ENCODE data around the gene SELL. TPM values are rescaled to one million over a fixed set of nuclear protein-coding genes. Genes with fewer than 3 reads are reported as not detected.

The SELL gene
- total and polyA plus RNA-seq, 2 of the 8 experiments (the other 6 are each of a cell fraction or from before 2014, with no cell fraction given), result not detected

DNA sequence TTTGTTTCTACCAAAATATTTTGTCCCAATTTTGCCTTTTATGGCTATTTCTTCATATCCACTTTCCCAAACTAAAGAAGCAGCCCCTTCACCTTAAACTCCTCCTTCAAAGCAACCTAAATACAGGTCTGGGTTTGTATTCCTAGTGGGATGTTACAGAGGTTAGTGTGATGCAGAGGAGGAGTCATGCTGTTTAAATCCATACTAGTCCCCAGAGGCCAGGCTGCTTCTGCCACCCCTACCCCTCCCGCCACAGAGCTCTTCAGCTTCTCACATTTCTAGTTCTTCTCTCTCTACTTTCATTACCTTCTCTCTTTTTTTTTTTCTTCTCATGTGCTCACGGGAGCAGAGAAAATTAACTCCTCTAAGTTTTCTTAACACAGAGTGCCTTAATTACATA is 29.3 kb downstream of the SELL start:
- Histone ChIP-seq H2BK5ac (ENCODE audit: low read depth, low read length) (no peak overlapping the region), H2AFZ (ENCODE audit: low read length) (no peak overlapping the region), H3K4me2 (ENCODE audit: insufficient read depth in 1 of 2, low read depth in 2 of 2, low read length in 2 of 2) (no peak overlapping the region), H3K4me1 (replicated peaks in 1 of 4; ENCODE audit: control insufficient read depth in 3 of 4, insufficient read depth in 4 of 4, low read length in 3 of 4) (no peaks in the 10 kb centered on the region), H3K27ac (ENCODE audit: low read depth, low read length) (no peak overlapping the region), H2BK120ac (replicated peaks; ENCODE audit: low read depth, low read length) (no peak overlapping the region), H2BK20ac (ENCODE audit: low read length) (no peak overlapping the region), H3K27me3 (replicated peaks in 1 of 4; ENCODE audit: control insufficient read depth in 3 of 4, extremely low read depth in 1 of 4, insufficient read depth in 3 of 4, low read length in 3 of 4) (peaks cover 50 to 80% (median 58%) of the 10 kb centered on the region in 4 experiments), H3K9me3 (ENCODE audit: insufficient read depth in 2 of 2, low read depth in 1 of 2, low read length in 1 of 2) (peaks cover 3 to 4% of the 10 kb centered on the region in 2 experiments; a peak in 2 of 4 replicates), H3K79me1 (ENCODE audit: low read depth, low read length) (no peaks in the 10 kb centered on the region), H4K20me1 (replicated peaks in 1 of 2; ENCODE audit: control insufficient read depth in 1 of 2, insufficient read depth in 2 of 2, low read length in 2 of 2) (no peaks in the 10 kb centered on the region), H3K4me3 (ENCODE audit: extremely low read depth in 1 of 4, insufficient read depth in 2 of 4, low read depth in 3 of 4, low read length in 4 of 4) (no peak overlapping the region), H4K91ac (replicated peaks; ENCODE audit: insufficient read length, low read length) (no peak overlapping the region), H2BK15ac (ENCODE audit: low read length) (no peak overlapping the region), H3K36me3 (ENCODE audit: control insufficient read depth in 2 of 4, insufficient read depth in 4 of 4, low read length in 3 of 4) (peaks cover 0 to 6% (median 0%) of the 10 kb centered on the region in 4 experiments; a peak in 1 of 8 replicates), H2BK12ac (ENCODE audit: low read depth, low read length) (no peak overlapping the region), H3K23me2 (ENCODE audit: low read depth, low read length) (no peaks in the 10 kb centered on the region), H4K5ac (ENCODE audit: insufficient read length, low read depth, low read length) (no peak overlapping the region), H3K18ac (ENCODE audit: extremely low read depth, low read length) (no peak overlapping the region), H3K4ac (replicated peaks; ENCODE audit: insufficient read length, low read depth, low read length) (no peak overlapping the region), H3K56ac (replicated peaks; ENCODE audit: insufficient read length, low read depth, low read length) (no peak overlapping the region), H3K14ac (ENCODE audit: insufficient read length) (no peak overlapping the region), H3K23ac (ENCODE audit: insufficient read length) (no peak overlapping the region), H4K8ac (ENCODE audit: extremely low read depth, insufficient read depth, low read length) (no peak overlapping the region), H2AK5ac (ENCODE audit: low read depth, low read length) (no peak overlapping the region), H3K9ac (replicated peaks in 1 of 4; ENCODE audit: extremely low read depth in 1 of 4, low read depth in 3 of 4, low read length in 3 of 4) (no peak overlapping the region), H3K79me2 (ENCODE audit: control insufficient read depth in 1 of 2, insufficient read depth in 2 of 2, low read length in 2 of 2) (no peaks in the 10 kb centered on the region)
- CTCF ChIA-PET (ENCODE audit: partially characterized antibody), result interaction anchor here (1.4 to 2.3 kb wide), 2 partner anchors 12 to 20 kb away, joined by 4 read pairs; no protein-coding TSS in a partner anchor
- POLR2A ChIA-PET (ENCODE audit: partially characterized antibody), result interaction anchor here (0.6 kb wide), 1 partner anchor 207 kb away, joined by 3 read pairs; no protein-coding TSS in a partner anchor
- WGBS, 2 experiments (ENCODE audit: extremely low coverage in 1 of 2, insufficient coverage in 1 of 2, insufficient read length in 1 of 2, insufficient replicate concordance in 2 of 2, low coverage in 1 of 2, low lambda C conversion rate in 2 of 2, missing lambda C conversion rate in 1 of 2), result 25% methylated on average over 2 of the region's 2 CpGs; no CpG with 5 or more reads in 1 of the 2 experiments
- peak; percentile 50 for FAIRE-seq
- no peak for DNase-seq (ENCODE audit: low read depth in 1 of 2, low spot score in 2 of 2)
- TF ChIP-seq CBX8 (IDR thresholded peaks at IDR 0.05; ENCODE audit: borderline replicate concordance, low read depth, low read length), result no peak
- TF ChIP-seq POU5F1 (IDR thresholded peaks at IDR 0.05; ENCODE audit: low read depth, low read length), result 0 out of 2 replicates have a peak, but pooled peaks have one; percentile 21
- TF ChIP-seq FOSL1 (IDR thresholded peaks at IDR 0.05; ENCODE audit: insufficient read depth, low read depth, low read length), result no peak
- no peak for TF ChIP-seq TAF1 (IDR thresholded peaks at IDR 0.05; ENCODE audit: low read depth, low read length)
- TF ChIP-seq, protein P1, sequence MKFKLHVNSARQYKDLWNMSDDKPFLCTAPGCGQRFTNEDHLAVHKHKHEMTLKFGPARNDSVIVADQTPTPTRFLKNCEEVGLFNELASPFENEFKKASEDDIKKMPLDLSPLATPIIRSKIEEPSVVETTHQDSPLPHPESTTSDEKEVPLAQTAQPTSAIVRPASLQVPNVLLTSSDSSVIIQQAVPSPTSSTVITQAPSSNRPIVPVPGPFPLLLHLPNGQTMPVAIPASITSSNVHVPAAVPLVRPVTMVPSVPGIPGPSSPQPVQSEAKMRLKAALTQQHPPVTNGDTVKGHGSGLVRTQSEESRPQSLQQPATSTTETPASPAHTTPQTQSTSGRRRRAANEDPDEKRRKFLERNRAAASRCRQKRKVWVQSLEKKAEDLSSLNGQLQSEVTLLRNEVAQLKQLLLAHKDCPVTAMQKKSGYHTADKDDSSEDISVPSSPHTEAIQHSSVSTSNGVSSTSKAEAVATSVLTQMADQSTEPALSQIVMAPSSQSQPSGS (IDR thresholded peaks at IDR 0.05; ENCODE audit: low read length), result no peak
- no peak for TF ChIP-seq KDM4A (IDR thresholded peaks at IDR 0.05; ENCODE audit: low read depth, low read length, severe bottlenecking)
- TF ChIP-seq BACH1 (IDR thresholded peaks at IDR 0.05; ENCODE audit: low read length), result no peak
- peak; percentile 78 for TF ChIP-seq POLR2AphosphoS5 (IDR thresholded peaks at IDR 0.05; ENCODE audit: low read depth, low read length)

All from H1 (cell line).